CD4-positive, alpha-beta T cell (primary cell): Measurements from ENCODE around the gene CLTCL1. TPM values are rescaled to one million over a fixed set of nuclear protein-coding genes. Genes with fewer than 3 reads are reported as not detected.

ENCODE experiments used
- ATAC-seq: fragments of 200-7000 bp; cut with Tn5 transposase; one replicate; pipeline ENCODE4 v1.10.0; 2022; ENCODE audit warnings: mild to moderate bottlenecking; ENCODE audit not compliant: poor library complexity
- CTCF ChIA-PET: fragments of 350-600 bp; sonication (Branson Sonifier 250); formaldehyde crosslinking; loops from one replicate; lab custom pipeline; 2021; ENCODE audit warnings: antibody characterized with exemption, inconsistent platforms; lab: Charles Lee
- POLR2A ChIA-PET: fragments of 350-600 bp; sonication (Branson Sonifier 250); formaldehyde crosslinking; loops from one replicate; lab custom pipeline; 2021; ENCODE audit warnings: antibody characterized with exemption, inconsistent platforms; lab: Charles Lee
- DNase-seq, 14 experiments: peaks; one replicate each; pipeline ENCODE4 v3.0.0-alpha.2; 2013 to 2020; ENCODE audit warnings: mixed read lengths in 2 of 14
- H3K27ac ChIP-seq, 2 donors: one replicate each; pipeline versions ENCODE4 v1.5.1 to v1.7.0; 2013; ENCODE audit warnings: low read length in 2 of 2, low read depth in 1 of 2, mild to moderate bottlenecking in 1 of 2
- H3K27me3 ChIP-seq, 2 experiments: 1 replicate in 1 of 2; 2 replicates in 1 of 2; pipeline versions ENCODE4 v1.6.1 to v1.7.0; 2013; ENCODE audit warnings: low read length in 2 of 2, control low read depth in 1 of 2, mild to moderate bottlenecking in 1 of 2, moderate library complexity in 1 of 2; ENCODE audit not compliant: insufficient read depth in 2 of 2, control insufficient read depth in 1 of 2
- H3K36me3 ChIP-seq: one replicate; pipeline ENCODE4 v1.6.1; 2013; ENCODE audit warnings: low read length, control low read depth; ENCODE audit not compliant: insufficient read depth
- H3K4me1 ChIP-seq: one replicate; pipeline ENCODE4 v1.6.1; 2013; ENCODE audit warnings: low read length, control low read depth; ENCODE audit not compliant: insufficient read depth
- H3K4me3 ChIP-seq: one replicate; pipeline ENCODE4 v1.5.1; 2013; ENCODE audit warnings: mild to moderate bottlenecking, low read length, moderate library complexity
- H3K9me3 ChIP-seq, 2 experiments: 1 replicate in 1 of 2; 2 replicates in 1 of 2; pipeline versions ENCODE4 v1.6.1 to v1.7.0; 2013; ENCODE audit warnings: low read length in 2 of 2, mild to moderate bottlenecking in 2 of 2, control low read depth in 1 of 2, moderate library complexity in 1 of 2; ENCODE audit not compliant: control insufficient read depth in 1 of 2, insufficient read depth in 1 of 2
- H3K27ac Mint-ChIP-seq: one replicate; pipeline ENCODE4 v1.8.0; 2020; ENCODE audit warnings: mixed read lengths
- H3K27me3 Mint-ChIP-seq: one replicate; pipeline ENCODE4 v1.8.0; 2021; ENCODE audit warnings: mixed read lengths
- H3K36me3 Mint-ChIP-seq: one replicate; pipeline ENCODE4 v1.8.0; 2021; ENCODE audit warnings: low read depth, mixed read lengths
- H3K4me1 Mint-ChIP-seq: one replicate; pipeline ENCODE4 v1.8.0; 2021; ENCODE audit warnings: low read depth, mixed read lengths
- H3K4me3 Mint-ChIP-seq: one replicate; pipeline ENCODE4 v1.8.0; 2020; ENCODE audit warnings: mild to moderate bottlenecking, mixed read lengths
- H3K9me3 Mint-ChIP-seq: one replicate; pipeline ENCODE4 v1.8.0; 2020; ENCODE audit warnings: mixed read lengths
- CTCF ChIP-seq: fragments of 200-600 bp; IDR thresholded peaks from one replicate; pipeline ENCODE4 v1.8.0; 2022; ENCODE audit warnings: antibody characterized with exemption, mild to moderate bottlenecking
- intact Hi-C, 2 experiments: fragments of 100-400 bp; cut with DNase I in 1 of 2; cut with micrococcal nuclease in 1 of 2; formaldehyde crosslinking; loops; one replicate each; pipeline versions ENCODE4 v1.15.1 to v1.9.0; 2023 to 2025; cut with DNase I, micrococcal nuclease
- total RNA-seq, 174 experiments: library from RNA in 2 of 174; stranded (reverse) in 2 of 174; gene quantifications; one replicate each; pipeline ENCODE4 v1.2.3 and lab custom pipeline; 2021 to 2026

Gene CLTCL1
- total RNA-seq, 2 experiments from 2014 or later, result 0.52 to 1.5 TPM

DNA sequence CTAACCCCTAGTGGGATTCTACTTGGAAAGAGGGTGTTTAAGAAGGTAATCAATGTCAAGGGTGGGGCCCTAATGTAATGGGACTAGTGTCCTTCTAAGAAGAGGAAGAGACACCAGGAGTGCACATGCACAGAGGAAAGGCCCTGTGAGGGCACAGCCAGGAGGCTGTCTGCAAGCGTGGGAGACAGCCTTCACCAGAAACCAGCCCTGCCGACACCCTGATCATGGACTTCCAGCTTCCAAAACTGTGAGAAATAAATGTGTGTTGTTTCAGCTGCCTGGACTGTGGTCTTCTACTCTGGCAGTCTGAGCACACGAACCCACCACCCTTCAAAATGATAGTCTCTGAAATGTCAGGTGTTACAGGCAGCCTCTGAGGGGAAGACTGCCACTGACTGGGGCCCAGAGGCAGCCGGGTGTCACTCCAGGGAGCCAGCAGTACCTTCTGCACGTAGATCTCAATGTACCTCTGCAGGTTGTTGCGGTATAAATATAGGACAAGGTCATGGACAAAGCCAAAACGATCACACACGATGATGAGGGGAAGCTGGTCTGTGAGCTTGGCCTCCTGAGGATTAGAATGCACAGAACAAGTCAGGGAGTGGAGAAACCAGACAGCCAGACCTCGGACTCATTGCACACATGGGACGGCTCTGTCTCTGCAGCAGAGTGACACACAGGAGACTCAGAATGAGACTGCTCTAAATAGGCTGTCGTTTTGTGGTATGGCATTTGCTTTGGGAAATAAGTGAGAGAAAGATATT, 69.1 kb downstream of the CLTCL1 start:
- peaks cover 8% of the 10 kb centered on the region for H3K4me1 ChIP-seq
- CTCF ChIA-PET, result no interaction called here
- Mint-ChIP-seq H3K27ac (no peak overlapping the region), H3K9me3 (no peaks in the 10 kb centered on the region), H3K4me1 (peaks cover 5% of the 10 kb centered on the region), H3K4me3 (no peak overlapping the region), H3K36me3 (no peaks in the 10 kb centered on the region), H3K27me3 (no peaks in the 10 kb centered on the region)
- TF ChIP-seq CTCF, result no peak
- H3K27me3 ChIP-seq, result no peaks in the 10 kb centered on the region
- no peaks in the 10 kb centered on the region for H3K36me3 ChIP-seq
- DNase-seq (no peak), ATAC-seq (no peak)
- no peaks in the 10 kb centered on the region for H3K9me3 ChIP-seq
- H3K4me3 ChIP-seq, result no peak overlapping the region
- intact Hi-C loops, result no loop called here
- POLR2A ChIA-PET, result no interaction called here
- H3K27ac ChIP-seq, result no peak overlapping the region

GRCh38 chr22:19220867-19221266, 70.7 kb downstream of the CLTCL1 start:
- no peak for ATAC-seq
- H3K36me3 Mint-ChIP-seq, result no peaks in the 10 kb centered on the region
- H3K27me3 ChIP-seq, result no peaks in the 10 kb centered on the region
- no peak for DNase-seq
- no peak overlapping the region for H3K4me3 Mint-ChIP-seq
- H3K4me1 ChIP-seq, result peaks cover 8% of the 10 kb centered on the region
- ChIA-PET CTCF (no interaction called here), POLR2A (no interaction called here)
- no peaks in the 10 kb centered on the region for H3K9me3 ChIP-seq
- no peaks in the 10 kb centered on the region for H3K9me3 Mint-ChIP-seq
- no peaks in the 10 kb centered on the region for H3K36me3 ChIP-seq
- H3K27ac Mint-ChIP-seq, result no peak overlapping the region
- H3K27ac ChIP-seq, result no peak overlapping the region
- TF ChIP-seq CTCF, result no peak
- H3K4me3 ChIP-seq, result no peak overlapping the region
- H3K27me3 Mint-ChIP-seq, result no peaks in the 10 kb centered on the region
- peaks cover 5% of the 10 kb centered on the region for H3K4me1 Mint-ChIP-seq
- intact Hi-C loops, result no loop called here

GRCh38 chr22:19218541-19219233, 72.8 kb downstream of the CLTCL1 start:
- ChIA-PET POLR2A (no interaction called here), CTCF (interaction anchor here (0.9 to 1.2 kb wide), 2 partner anchors 74 to 154 kb away, joined by 3 read pairs; partner anchors contain the start of gene ESS2)
- Histone ChIP-seq H3K4me3 (no peak overlapping the region), H3K4me1 (peaks cover 8% of the 10 kb centered on the region), H3K27ac (no peak overlapping the region), H3K27me3 (no peaks in the 10 kb centered on the region), H3K36me3 (no peaks in the 10 kb centered on the region), H3K9me3 (no peaks in the 10 kb centered on the region)
- Mint-ChIP-seq H3K27me3 (peaks cover 3% of the 10 kb centered on the region), H3K27ac (no peak overlapping the region), H3K9me3 (no peaks in the 10 kb centered on the region), H3K36me3 (no peaks in the 10 kb centered on the region), H3K4me3 (no peak overlapping the region), H3K4me1 (peaks cover 5% of the 10 kb centered on the region)
- DNase-seq (no peak), ATAC-seq (no peak)
- intact Hi-C loops, result no loop called here
- no peak for TF ChIP-seq CTCF
